ENCODE results near the gene MAGEC3. TPM values are rescaled to one million over a fixed set of nuclear protein-coding genes. Genes with fewer than 3 reads are reported as not detected.

The MAGEC3 gene
- total RNA-seq, 1 experiment from 2014 or later = not detected

GRCh38 chrX:141902366-141902765, 64.2 kb downstream of the MAGEC3 start:
- Histone ChIP-seq H3K4ac (ENCODE audit: low read depth, low read length) (no peak overlapping the region), H2BK15ac (ENCODE audit: low read depth, low read length) (no peak overlapping the region), H2AK5ac (ENCODE audit: insufficient read length, low read length) (no peak overlapping the region), H4K20me1 (ENCODE audit: control insufficient read depth, insufficient read depth, insufficient read length) (no peaks in the 10 kb centered on the region), H2BK120ac (ENCODE audit: low read depth, low read length, poor library complexity, severe bottlenecking) (no peak overlapping the region), H3K23ac (ENCODE audit: insufficient read length, low read depth, low read length) (no peak overlapping the region), H4K91ac (ENCODE audit: insufficient read length, low read depth, low read length) (no peak overlapping the region), H4K8ac (replicated peaks; ENCODE audit: insufficient read length, low read depth, low read length) (no peak overlapping the region), H3K4me1 (ENCODE audit: insufficient read depth, low read length) (no peaks in the 10 kb centered on the region), H3K56ac (ENCODE audit: insufficient read length, low read depth, low read length) (no peak overlapping the region), H3K14ac (ENCODE audit: insufficient read depth, low read length) (no peak overlapping the region), H3K27ac (ENCODE audit: insufficient read length, low read depth, low read length) (no peak overlapping the region), H2AFZ (ENCODE audit: low read length) (no peak overlapping the region), H3K79me2 (ENCODE audit: insufficient read depth, low read length) (no peaks in the 10 kb centered on the region), H3K9ac (ENCODE audit: extremely low read depth, insufficient read length, low read length) (no peak overlapping the region), H4K5ac (ENCODE audit: insufficient read length, low read depth, low read length) (no peak overlapping the region), H3K79me1 (ENCODE audit: insufficient read depth, low read depth, low read length, poor library complexity, severe bottlenecking) (no peaks in the 10 kb centered on the region), H3K4me2 (ENCODE audit: insufficient read depth, insufficient read length, low read length) (no peak overlapping the region), H3K23me2 (ENCODE audit: insufficient read length, low read depth, low read length, poor library complexity, severe bottlenecking) (no peaks in the 10 kb centered on the region), H3T11ph (ENCODE audit: low read length) (no peak overlapping the region), H3K9me3 (ENCODE audit: control insufficient read depth, low read depth, low read length) (peaks cover 25% of the 10 kb centered on the region), H3K27me3 (ENCODE audit: insufficient read depth, low read length) (no peaks in the 10 kb centered on the region), H2BK12ac (ENCODE audit: insufficient read length, low read depth, low read length) (no peak overlapping the region), H2BK20ac (ENCODE audit: low read depth, low read length, poor library complexity, severe bottlenecking) (no peak overlapping the region), H2BK5ac (ENCODE audit: insufficient read length, low read length) (no peak overlapping the region), H3K18ac (ENCODE audit: insufficient read length, low read depth, low read length) (no peak overlapping the region)
- Mint-ChIP-seq H3K27me3 (ENCODE audit: low read depth) (peaks cover 5% of the 10 kb centered on the region), H3K36me3 (ENCODE audit: insufficient read depth in 1 of 3, low read depth in 3 of 3) (peaks cover 17 to 21% (median 19%) of the 10 kb centered on the region in 3 experiments), H3K4me1 (no peaks in the 10 kb centered on the region), H3K27ac (no peak overlapping the region), H3K4me3 (no peak overlapping the region), H3K9me3 (peaks cover 82 to 90% of the 10 kb centered on the region in 2 experiments)
- DNase-seq = no peak
- WGBS (ENCODE audit: extremely low coverage, insufficient read length, low lambda C conversion rate) = no CpG with 5 or more reads among the region's 4 CpGs
- no peak for TF ChIP-seq CTCF (conservative IDR thresholded peaks at IDR 0.05)

Data from H9 (cell line).